RWPE2 (cell line): ENCODE results near the gene BLVRA.

Experiments
- ATAC-seq: fragments of 200-7000 bp; cut with Tn5 transposase; 3 replicates; pipeline ENCODE4 v1.9.1; 2021; ENCODE audit warnings: low read depth
- DNase-seq: peaks from one replicate; pipeline ENCODE4 v3.0.0-alpha.2; 2020; ENCODE audit warnings: low spot score
- H3K27ac ChIP-seq: fragments of 450-650 bp; 2 replicates; pipeline ENCODE4 v1.5.1; 2017; ENCODE audit warnings: mild to moderate bottlenecking; ENCODE audit not compliant: poor library complexity, severe bottlenecking
- H3K27me3 ChIP-seq: fragments of 250-450 bp; sonication (Bioruptor Pico); 2 replicates; pipeline ENCODE4 v1.5.1; 2021; ENCODE audit warnings: mild to moderate bottlenecking, moderate library complexity; ENCODE audit not compliant: insufficient read depth, poor library complexity, severe bottlenecking
- H3K36me3 ChIP-seq: fragments of 250-450 bp; sonication (Bioruptor Pico); 2 replicates; pipeline ENCODE4 v1.5.1; 2020; ENCODE audit warnings: low read depth, mild to moderate bottlenecking, moderate library complexity
- H3K4me1 ChIP-seq: fragments of 250-450 bp; sonication (Bioruptor Pico); 2 replicates; pipeline ENCODE4 v1.5.1; 2021; ENCODE audit warnings: mild to moderate bottlenecking, moderate library complexity; ENCODE audit not compliant: insufficient read depth, poor library complexity, severe bottlenecking
- H3K4me3 ChIP-seq: fragments of 250-450 bp; sonication (Bioruptor Pico); 2 replicates; pipeline ENCODE4 v1.5.1; 2021; ENCODE audit warnings: mild to moderate bottlenecking, moderate library complexity; ENCODE audit not compliant: severe bottlenecking
- H3K9me3 ChIP-seq: fragments of 250-450 bp; sonication (Bioruptor Pico); 2 replicates; pipeline ENCODE4 v1.5.1; 2021; ENCODE audit warnings: mild to moderate bottlenecking, moderate library complexity; ENCODE audit not compliant: severe bottlenecking
- CTCF ChIP-seq: fragments of 450-650 bp; IDR thresholded peaks from one replicate; pipeline ENCODE4 v1.5.1; 2017; ENCODE audit warnings: mild to moderate bottlenecking, moderate library complexity; ENCODE audit not compliant: poor library complexity, severe bottlenecking

The BLVRA gene

DNA sequence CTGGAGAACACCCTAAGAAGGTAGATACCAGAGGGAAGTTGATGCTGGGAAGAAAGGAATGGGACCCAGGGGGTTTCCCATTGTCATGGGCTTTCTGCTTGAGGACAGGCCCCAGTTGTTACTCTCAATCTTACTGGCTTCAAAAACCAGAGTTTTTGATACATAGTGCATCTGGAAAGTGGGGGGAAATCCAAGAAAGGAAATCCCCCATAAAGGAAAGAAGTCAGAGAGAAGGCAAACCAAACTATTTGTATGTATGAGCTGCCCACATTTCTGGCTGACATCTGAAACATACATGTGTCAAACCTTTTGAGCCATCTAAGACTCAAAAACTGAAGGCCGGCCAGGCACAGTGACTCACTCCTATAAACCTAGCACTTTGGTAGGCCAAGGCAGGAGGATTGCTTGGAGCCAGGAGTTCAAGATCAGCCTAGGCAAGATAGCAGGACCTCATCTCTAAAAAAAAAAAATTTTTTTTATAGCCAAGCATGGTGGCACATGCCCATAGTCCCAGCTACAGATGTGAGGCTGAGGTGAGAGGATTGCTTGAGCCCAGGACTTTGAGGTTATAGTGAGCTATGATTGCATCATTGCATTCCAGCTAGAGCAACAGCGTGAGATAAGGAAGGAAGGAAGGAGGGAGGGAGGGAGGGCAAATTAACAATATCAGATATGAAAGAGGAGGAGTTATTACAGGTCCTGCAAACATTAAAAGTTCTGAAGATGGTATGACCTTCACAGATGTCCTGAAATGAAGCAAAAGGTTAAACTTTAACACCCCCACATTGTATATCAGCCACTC, 22.5 kb upstream of the BLVRA start:
- no peaks in the 10 kb centered on the region for H3K27me3 ChIP-seq
- H3K9me3 ChIP-seq, result no peaks in the 10 kb centered on the region
- no peak overlapping the region for H3K4me3 ChIP-seq
- ATAC-seq (no peak), DNase-seq (no peak)
- H3K36me3 ChIP-seq, result no peaks in the 10 kb centered on the region
- H3K4me1 ChIP-seq, result no peaks in the 10 kb centered on the region
- no peak for TF ChIP-seq CTCF
- H3K27ac ChIP-seq, result no peak overlapping the region

DNA sequence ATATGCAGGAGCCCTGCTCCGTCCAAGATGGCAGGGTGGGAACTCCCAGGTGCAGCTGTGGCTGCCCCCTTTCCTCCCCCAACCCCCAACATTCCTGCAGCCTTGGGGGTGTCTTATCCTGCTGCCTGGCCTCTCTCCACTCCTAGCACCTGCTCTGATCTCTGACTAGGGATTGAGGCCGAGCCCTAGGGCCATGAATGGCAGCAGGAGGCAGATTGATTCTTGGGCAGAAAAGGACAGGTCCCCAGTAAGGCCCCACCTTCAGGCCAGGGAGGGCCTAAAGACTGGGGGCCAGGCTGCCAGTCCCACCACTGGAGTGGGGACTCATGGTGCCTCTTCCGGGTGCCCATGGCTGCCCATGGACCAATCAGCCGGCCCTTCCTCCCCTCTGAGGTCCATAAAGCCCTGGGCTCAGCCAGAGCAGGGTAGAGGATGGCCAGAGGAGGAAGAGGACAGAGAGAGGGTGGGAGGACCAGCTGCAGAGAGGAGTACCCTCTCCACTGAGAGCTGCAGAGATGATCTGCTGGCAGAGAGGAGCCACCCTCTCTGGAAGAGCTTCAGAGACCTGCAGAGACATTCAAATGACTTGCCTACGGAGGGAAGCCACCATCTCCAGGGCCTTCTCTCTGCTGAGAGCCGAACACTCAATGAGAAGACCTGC, 20.9 kb upstream of the BLVRA start:
- no peak for TF ChIP-seq CTCF
- DNase-seq (no peak), ATAC-seq (no peak)
- Histone ChIP-seq H3K4me1 (no peaks in the 10 kb centered on the region), H3K9me3 (no peaks in the 10 kb centered on the region), H3K36me3 (no peaks in the 10 kb centered on the region), H3K27me3 (no peaks in the 10 kb centered on the region), H3K27ac (no peak overlapping the region), H3K4me3 (no peak overlapping the region)

- ATAC-seq (no peak), DNase-seq (no peak)
- Histone ChIP-seq H3K9me3 (no peaks in the 10 kb centered on the region), H3K4me3 (no peak overlapping the region), H3K27me3 (no peaks in the 10 kb centered on the region), H3K4me1 (no peaks in the 10 kb centered on the region), H3K36me3 (no peaks in the 10 kb centered on the region), H3K27ac (no peak overlapping the region)
- TF ChIP-seq CTCF, result no peak
These were observed 15.8 kb upstream of the BLVRA start for GRCh38 chr7:43742692-43743091.

DNA sequence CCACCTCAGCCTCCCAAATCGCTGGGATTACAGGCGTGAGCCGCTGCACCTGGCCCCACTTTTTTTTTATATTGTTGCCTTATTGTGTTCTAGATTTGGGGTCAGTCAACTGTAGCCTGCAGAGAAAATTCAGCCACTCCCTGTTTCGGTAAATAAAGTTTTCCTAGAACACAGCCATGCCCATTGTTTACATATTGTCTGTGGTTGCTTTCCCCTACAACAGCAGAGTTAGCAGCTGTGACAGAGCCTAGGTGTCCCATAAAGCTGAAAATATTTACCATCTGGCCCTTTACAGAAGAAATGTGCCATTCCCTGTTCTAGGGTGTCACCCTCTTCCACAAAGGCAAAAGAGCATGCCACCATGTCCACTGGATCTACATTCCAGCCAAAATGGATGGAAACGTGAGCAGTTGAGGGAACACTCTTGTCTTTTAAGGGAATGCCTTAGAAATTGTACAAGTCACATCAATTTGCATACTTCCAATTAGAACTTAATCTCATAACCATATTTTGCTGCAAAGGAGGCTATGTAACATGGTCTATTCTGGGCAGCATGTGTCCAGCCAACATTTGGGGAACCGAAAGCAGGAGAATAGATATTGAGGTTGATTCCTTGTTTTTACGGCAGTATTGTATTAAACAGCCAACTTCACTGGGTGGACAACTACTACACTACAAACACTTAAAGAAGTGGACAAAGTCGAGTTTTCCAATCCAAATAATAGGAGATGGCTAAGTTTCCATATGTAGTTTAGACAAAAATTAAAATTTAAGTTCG, 11.0 kb upstream of the BLVRA start:
- Histone ChIP-seq H3K27ac (no peak overlapping the region), H3K27me3 (no peaks in the 10 kb centered on the region), H3K36me3 (no peaks in the 10 kb centered on the region), H3K4me3 (no peak overlapping the region), H3K4me1 (no peaks in the 10 kb centered on the region), H3K9me3 (no peaks in the 10 kb centered on the region)
- ATAC-seq (no peak), DNase-seq (no peak)
- no peak for TF ChIP-seq CTCF
